VCaP (cell line): Measurements from ENCODE around the gene VSX1.

Experiments
- H3K27ac ChIP-seq: fragments of 450-650 bp; 2 replicates; pipeline ENCODE4 v1.5.1; 2017
- TF ChIP-seq, protein P1 (sequence below): fragments of 450-650 bp; conservative IDR thresholded peaks from 2 replicates; pipeline ENCODE4 v1.5.1; 2017; ENCODE audit warnings: mild to moderate bottlenecking, moderate library complexity

The VSX1 gene

DNA sequence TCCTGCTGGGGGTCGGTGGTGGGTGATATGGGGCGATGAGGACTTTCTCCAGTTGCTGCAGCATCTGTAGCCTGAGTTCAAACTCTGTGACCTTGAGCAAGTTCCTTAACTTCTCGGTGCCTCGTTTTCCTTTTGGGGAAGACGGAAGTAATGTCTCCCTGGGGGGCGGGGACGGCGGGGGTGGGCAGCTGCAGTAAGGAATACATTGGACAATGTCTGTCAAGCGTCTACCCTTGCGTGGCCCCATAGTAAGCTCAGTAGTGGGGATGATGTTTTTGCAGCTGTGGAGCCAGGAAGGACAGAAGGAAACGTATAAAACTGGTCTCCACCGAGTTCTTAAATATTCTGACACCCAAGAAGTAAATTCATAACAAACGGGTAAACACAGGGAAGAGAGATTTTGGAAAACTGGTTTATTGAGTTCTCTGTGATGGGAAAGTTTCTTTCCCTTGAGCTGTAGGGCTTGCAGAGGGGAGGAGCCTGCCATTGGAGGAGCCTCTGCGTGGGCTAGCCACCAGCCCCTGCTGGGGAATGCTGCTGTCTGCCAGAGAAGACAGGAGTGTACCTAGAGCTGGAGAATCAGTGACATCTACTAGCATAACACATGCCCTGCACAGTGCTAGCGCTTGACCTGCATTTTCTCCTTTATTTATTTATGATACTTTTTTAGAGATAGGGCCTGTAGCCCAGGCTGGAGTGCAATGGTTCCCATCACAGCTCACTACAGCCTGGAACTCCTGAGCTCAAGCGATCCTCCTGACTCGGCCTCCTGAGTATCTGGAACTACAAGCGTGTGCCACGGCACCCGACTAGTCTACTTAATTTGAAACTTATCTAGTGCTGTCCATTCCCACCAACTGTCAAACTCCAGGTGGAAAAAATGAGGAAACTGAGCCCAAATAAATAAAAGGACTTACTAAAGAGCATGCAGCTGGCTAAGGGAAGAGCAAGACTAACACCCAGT is 22.8 kb downstream of the VSX1 start:
- H3K27ac ChIP-seq, result peak overlapping the region; percentile 99
- TF ChIP-seq, protein P1, sequence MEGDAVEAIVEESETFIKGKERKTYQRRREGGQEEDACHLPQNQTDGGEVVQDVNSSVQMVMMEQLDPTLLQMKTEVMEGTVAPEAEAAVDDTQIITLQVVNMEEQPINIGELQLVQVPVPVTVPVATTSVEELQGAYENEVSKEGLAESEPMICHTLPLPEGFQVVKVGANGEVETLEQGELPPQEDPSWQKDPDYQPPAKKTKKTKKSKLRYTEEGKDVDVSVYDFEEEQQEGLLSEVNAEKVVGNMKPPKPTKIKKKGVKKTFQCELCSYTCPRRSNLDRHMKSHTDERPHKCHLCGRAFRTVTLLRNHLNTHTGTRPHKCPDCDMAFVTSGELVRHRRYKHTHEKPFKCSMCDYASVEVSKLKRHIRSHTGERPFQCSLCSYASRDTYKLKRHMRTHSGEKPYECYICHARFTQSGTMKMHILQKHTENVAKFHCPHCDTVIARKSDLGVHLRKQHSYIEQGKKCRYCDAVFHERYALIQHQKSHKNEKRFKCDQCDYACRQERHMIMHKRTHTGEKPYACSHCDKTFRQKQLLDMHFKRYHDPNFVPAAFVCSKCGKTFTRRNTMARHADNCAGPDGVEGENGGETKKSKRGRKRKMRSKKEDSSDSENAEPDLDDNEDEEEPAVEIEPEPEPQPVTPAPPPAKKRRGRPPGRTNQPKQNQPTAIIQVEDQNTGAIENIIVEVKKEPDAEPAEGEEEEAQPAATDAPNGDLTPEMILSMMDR, result peak; percentile 36

DNA sequence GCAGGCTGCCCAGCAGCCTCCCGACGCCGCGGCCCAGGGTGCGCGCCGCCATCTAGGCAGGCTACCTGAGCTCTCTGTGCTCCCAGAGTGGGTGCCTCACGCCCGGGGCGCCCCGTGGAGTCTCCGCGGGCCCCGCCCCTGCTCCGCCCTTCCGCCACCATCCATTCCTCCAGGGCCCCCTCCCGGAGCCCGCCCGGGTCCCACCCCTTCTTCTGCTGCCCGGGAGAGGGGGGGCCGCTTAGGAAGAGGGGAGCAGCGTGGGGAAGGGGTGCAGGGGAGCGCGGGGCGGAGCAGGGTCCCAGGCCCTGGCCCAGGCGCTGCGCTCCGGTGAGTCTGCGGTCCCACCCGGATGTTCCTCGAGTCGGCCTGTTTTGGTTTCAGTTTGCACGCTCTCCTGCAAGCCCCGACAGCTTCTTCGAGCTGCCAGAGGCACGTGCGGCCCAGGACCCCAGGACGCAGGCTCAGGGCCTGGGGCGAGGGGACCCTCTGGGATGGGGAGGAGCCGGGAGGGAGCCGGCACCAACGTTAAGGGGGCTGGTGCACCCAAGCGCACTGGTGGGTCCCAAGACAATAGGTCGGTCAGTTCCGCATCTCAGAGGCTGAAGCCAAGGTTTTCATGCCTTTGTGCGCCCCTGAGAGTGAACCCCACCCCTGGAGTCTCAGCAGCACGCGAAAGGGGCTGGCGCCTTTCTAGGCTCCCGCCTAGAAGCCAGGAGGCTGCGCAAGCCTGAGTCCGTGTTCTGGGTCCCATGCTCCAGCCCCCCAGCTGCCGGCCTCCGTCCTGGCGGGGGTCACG is 23.7 kb downstream of the VSX1 start, which contains the start of gene ACSS1:
TSS of gene ACSS1 (minus strand) at position 89 of the 796 bp plus-strand sequence. CDS start at position 52, 37 bp downstream.
- TF ChIP-seq, protein P1, result no peak
- peak within 1 kb of the TSS; percentile 99 for H3K27ac ChIP-seq

DNA sequence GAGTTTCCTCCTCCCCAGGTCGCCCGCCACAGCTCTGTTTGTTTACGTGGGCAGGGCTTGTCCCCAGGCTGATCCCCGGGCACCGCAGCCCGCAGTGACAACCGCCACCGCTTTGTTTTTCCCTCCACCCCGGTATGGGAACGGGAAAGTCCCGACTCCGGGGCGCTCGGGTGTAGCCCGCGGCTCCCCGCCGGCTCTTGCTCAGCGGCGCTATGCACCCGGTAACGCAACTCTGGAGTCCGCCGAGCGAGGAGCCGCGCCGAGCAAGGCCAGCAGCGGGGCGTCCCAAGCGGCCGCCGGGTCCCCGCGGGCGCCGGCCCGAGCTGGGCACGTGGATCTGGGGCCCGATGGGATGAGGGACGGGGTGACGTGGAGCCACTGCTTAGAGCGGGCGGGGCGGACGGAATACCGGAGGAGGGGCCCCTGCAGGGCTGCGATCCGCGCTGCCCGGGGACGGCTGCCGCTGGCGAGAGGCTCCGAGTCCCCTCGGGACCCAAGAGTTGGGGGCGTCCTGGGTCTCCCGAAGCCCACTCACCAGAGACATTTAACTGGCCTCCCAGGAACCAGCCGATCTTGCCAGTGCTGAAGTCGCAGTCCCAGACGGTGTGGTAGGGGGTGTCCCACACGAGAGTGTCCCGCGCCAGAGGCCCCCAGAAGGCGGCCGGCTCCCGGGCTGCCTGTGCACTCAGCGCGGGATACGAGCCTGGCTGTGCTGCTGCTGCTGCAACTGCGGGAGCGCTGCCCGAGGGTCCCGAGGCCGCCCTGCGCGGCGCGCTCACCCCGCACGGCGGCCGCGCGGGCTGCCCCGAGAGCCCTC is 24.5 kb downstream of the VSX1 start:
- H3K27ac ChIP-seq, result peak overlapping the region; percentile 99
- TF ChIP-seq, protein P1, result no peak

DNA sequence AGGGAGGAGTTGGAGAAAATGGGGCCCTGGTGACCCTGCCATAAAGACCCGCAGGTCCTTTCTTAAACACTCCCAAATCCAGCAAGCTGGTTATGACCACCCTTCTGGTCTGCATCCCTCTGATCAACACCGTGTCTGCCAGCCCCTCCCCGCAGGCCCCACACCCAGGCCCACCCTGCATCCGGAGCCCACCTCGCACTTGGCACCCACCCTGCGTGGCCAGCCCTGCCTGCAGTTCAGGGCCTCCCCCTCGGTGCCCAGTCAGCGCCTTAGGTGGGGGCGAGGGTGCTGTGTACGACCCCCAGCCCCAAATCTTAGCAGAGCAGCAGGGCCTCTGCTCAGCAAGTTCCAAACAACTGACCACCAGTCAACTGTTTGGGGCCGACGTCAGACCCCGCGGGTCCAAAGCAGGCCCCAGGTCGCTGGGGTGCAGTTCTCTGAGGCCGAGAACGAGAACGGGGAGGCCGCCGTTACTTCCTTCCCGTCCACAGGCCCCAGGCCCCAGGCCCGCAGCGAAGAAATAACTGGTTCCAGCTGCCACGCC is 25.2 kb downstream of the VSX1 start:
- TF ChIP-seq, protein P1, result no peak
- peak overlapping the region; percentile 99 for H3K27ac ChIP-seq

DNA sequence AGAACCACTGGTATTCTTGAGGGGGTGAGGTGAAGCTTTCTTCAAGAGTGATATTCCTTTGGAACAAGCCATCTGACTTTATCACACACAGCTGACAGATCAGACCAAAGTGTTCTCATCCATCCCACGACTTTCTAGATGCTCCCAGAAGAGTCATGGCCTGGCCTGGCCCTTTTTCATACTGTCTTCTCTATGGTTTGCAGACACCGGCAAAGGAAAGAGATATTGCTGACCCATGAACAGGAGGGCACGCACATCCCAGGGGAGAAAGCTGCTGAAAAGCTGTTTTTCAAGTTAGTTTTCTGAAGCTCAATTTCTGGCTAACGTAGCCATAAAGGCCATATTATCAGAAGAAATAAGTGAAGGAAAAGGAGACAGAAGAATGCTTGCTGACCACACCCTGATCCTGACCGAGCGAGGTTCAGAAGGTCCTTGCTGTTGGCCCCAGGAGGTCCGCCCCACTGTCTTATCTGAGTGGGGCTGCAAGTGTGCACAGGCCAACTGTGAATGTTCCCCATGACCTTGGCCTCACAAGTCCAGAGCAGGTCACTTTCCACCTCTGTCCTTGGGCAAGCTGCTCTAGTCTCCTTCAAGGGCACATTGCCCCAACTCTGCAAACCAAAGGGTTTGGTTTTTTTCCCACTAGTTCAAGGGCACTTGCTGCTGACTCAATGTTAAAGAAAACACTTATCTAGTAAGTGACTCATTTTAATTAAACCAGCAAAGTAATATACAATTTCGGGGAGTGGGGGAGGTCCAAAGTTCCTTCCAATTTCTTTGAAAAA is 26.0 kb downstream of the VSX1 start:
- H3K27ac ChIP-seq, result peak overlapping the region; percentile 99
- TF ChIP-seq, protein P1, result no peak

DNA sequence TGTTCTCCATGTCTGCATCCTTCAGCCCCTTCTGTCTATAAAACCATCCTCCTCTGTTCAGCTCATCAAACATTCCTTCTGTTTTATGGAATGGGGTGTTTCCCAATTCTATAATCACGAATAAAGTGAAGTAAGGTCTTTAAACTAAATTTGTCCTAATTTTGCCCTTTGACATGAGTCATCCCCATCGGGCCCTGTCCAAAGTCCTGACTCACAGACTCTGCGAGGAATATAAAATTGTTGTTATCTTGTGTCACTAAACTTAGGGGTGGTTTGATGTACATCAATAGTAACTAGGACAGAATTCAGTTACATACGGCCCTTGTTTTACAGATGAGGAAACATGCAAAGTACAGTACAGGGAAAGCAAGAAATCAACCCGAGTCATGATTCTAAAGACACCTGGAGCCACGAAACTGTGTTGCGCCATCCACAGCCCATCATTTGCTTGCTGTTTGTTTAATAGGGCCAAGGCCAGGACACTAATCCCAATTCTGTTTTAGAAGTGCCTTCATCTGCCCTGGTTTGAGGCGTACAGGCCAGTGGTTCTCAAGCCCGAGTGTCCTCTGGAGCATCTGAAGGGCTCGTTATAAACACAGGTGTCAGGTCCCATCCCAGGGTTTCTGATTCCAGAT is 26.8 kb downstream of the VSX1 start:
- TF ChIP-seq, protein P1, result no peak
- peak overlapping the region; percentile 99 for H3K27ac ChIP-seq
